Measurements from ENCODE around the gene UBA7.

The UBA7 gene

GRCh38 chr3:49805897-49806701 lies 7.7 kb downstream of the UBA7 start:
- DNase-seq (ENCODE audit: low spot score), result no peak

- DNase-seq (ENCODE audit: low spot score), result peak; percentile 89
These were observed 8.4 kb downstream of the UBA7 start for GRCh38 chr3:49805367-49805782.

GRCh38 chr3:49804141-49805041 lies 9.4 kb downstream of the UBA7 start:
- DNase-seq (ENCODE audit: low spot score), result no peak

GRCh38 chr3:49803465-49804140 lies 10.2 kb downstream of the UBA7 start:
- DNase-seq (ENCODE audit: low spot score), result no peak

GRCh38 chr3:49802719-49803464 lies 10.9 kb downstream of the UBA7 start, which contains the start of gene INKA1:
TSS of gene INKA1 (plus strand) at chr3:49803261. CDS start at chr3:49803393, 132 bp downstream.
- peak; percentile 92 for DNase-seq (ENCODE audit: low spot score)

- DNase-seq (ENCODE audit: low spot score), result no peak
These were observed 12.6 kb downstream of the UBA7 start for GRCh38 chr3:49801160-49801559.

GRCh38 chr3:49799761-49800160 lies 14.0 kb downstream of the UBA7 start, which contains the start of gene CDHR4:
TSS of gene CDHR4 (minus strand) at chr3:49799873. CDS start at chr3:49799812, 61 bp downstream.
- peak; percentile 96 for DNase-seq (ENCODE audit: low spot score)

GRCh38 chr3:49799105-49799504 lies 14.6 kb downstream of the UBA7 start:
- no peak for DNase-seq (ENCODE audit: low spot score)

- DNase-seq (ENCODE audit: low spot score), result no peak
These were observed 18.5 kb downstream of the UBA7 start for GRCh38 chr3:49794926-49795905.

GRCh38 chr3:49794431-49794830 lies 19.3 kb downstream of the UBA7 start:
- no peak for DNase-seq (ENCODE audit: low spot score)

- DNase-seq (ENCODE audit: low spot score), result no peak
These were observed 20.2 kb downstream of the UBA7 start for GRCh38 chr3:49793486-49794085.

GRCh38 chr3:49792371-49793150 lies 21.2 kb downstream of the UBA7 start:
- no peak for DNase-seq (ENCODE audit: low spot score)

- DNase-seq (ENCODE audit: low spot score), result no peak
These were observed 22.2 kb downstream of the UBA7 start for GRCh38 chr3:49791571-49791970.

GRCh38 chr3:49790626-49791411 lies 22.9 kb downstream of the UBA7 start:
- DNase-seq (ENCODE audit: low spot score), result no peak

GRCh38 chr3:49788056-49788455 lies 25.7 kb downstream of the UBA7 start:
- DNase-seq (ENCODE audit: low spot score), result no peak

- DNase-seq (ENCODE audit: low spot score), result no peak
These were observed 26.2 kb downstream of the UBA7 start for GRCh38 chr3:49787536-49787935.

- no peak for DNase-seq (ENCODE audit: low spot score)
These were observed 26.6 kb downstream of the UBA7 start for GRCh38 chr3:49787182-49787464.

Measured in AG08395 (cell line).